ENCODE data around the gene TRMT11. TPM values are rescaled to one million over a fixed set of nuclear protein-coding genes. Genes with fewer than 3 reads are reported as not detected.

Gene TRMT11
- total and polyA plus RNA-seq, 2 of the 13 experiments (the other 11 are each of a cell fraction or from before 2014, with no cell fraction given), result 42.2 to 81.9 TPM

DNA sequence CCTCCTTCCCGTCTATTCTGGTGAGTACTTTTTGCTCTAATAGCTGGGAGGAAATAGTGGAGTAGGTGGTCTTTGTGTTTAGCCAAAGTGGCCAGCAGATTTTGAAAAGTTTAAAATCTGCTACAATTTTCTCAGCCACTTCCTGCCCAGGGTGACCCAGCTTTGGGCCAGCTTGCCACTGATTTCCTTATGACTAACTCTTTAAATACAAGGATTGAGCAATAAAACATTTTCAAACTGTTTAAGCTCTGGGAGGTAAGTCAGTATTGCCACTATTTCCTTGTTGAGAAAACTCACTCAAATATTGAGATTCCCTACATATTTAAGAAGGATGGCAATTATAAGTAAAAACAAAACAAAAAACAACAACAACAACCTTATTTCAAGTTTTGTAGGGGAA, 54.5 kb downstream of the TRMT11 start:
- no peak overlapping the region for H3K4me2 ChIP-seq (ENCODE audit: low read depth, low read length)
- DNase-seq (ENCODE audit: low spot score) (peak; percentile 24), FAIRE-seq (no peak), ATAC-seq (peak; percentile 43; the same call in 2 of the 3 replicates)
- POLR2A ChIA-PET, result no interaction called here
- WGBS (ENCODE audit: low lambda C conversion rate), result 91% methylated on average over 1 of the region's 1 CpG
- H3K79me2 ChIP-seq (ENCODE audit: insufficient read depth, low read length), result no peaks in the 10 kb centered on the region
- peaks cover 9 to 70% of the 10 kb centered on the region in 2 experiments for H3K36me3 ChIP-seq (replicated peaks in 1 of 2; ENCODE audit: control insufficient read depth in 1 of 2, insufficient read depth in 2 of 2, low read length in 2 of 2)
- no peak overlapping the region for H3K4me3 ChIP-seq (replicated peaks in 1 of 3; ENCODE audit: insufficient read depth in 1 of 3, low read depth in 2 of 3, low read length in 3 of 3)
- H2AFZ ChIP-seq (ENCODE audit: low read length), result no peak overlapping the region
- BruUV-seq (replicated peaks), result no TSS peak
- intact Hi-C loops (cut with micrococcal nuclease; ENCODE audit: unreplicated experiment), result no loop called here
- H4K20me1 ChIP-seq (ENCODE audit: insufficient read depth, low read length), result no peaks in the 10 kb centered on the region
- no peaks in the 10 kb centered on the region for H3K27me3 ChIP-seq (ENCODE audit: control insufficient read depth in 1 of 2, insufficient read depth in 2 of 2, low read length in 2 of 2)
- CTCF ChIA-PET (ENCODE audit: low intra/inter-chr PET ratio, low total read pairs), result no interaction called here
- H3K9me3 ChIP-seq (ENCODE audit: low read length), result no peaks in the 10 kb centered on the region
- no peak overlapping the region for H3K27ac ChIP-seq (ENCODE audit: extremely low read length, insufficient read depth, low read length)
- H3K4me1 ChIP-seq (ENCODE audit: insufficient read depth, low read length), result peaks cover 7% of the 10 kb centered on the region; the same call in 1 of the 2 replicates
- no peak overlapping the region for H3K9ac ChIP-seq (ENCODE audit: insufficient read depth, low read depth, low read length)
- in situ Hi-C loops (cut with HindIII; ENCODE audit: extremely low pct_ligation_motif_present, low pct_unique_long_range_greater_than_20kb), result loop anchor here (25.0 kb wide), 2 partner anchors 621 to 1071 kb away; partner anchors contain the start of gene RSPO3
- TF ChIP-seq SAFB2 (CRISPR knock-in tag; IDR thresholded peaks at IDR 0.05; ENCODE audit: borderline replicate concordance, low read depth), result no peak
- TF ChIP-seq SNRNP70 (IDR thresholded peaks at IDR 0.05; ENCODE audit: low read depth, low read length), result no peak
- no peak for TF ChIP-seq ZNF253 (CRISPR knock-in tag; IDR thresholded peaks at IDR 0.05; ENCODE audit: borderline replicate concordance)
- peak; percentile 45; the same call in 1 of the 2 replicates for TF ChIP-seq FOSL1 (CRISPR knock-in tag; IDR thresholded peaks at IDR 0.05; ENCODE audit: borderline replicate concordance)
- 0 out of 4 replicates have a peak, but pooled peaks of 1 of the 2 experiments have one; percentile 14 for TF ChIP-seq EP300 (IDR thresholded peaks at IDR 0.05; ENCODE audit: low read depth in 2 of 2, low read length in 2 of 2)
- no peak for TF ChIP-seq EP300 (CRISPR knock-in tag; IDR thresholded peaks at IDR 0.05; ENCODE audit: borderline replicate concordance)
- no peak for TF ChIP-seq ZNF761 (CRISPR knock-in tag; conservative IDR thresholded peaks at IDR 0.05)
- TF ChIP-seq, protein P1, sequence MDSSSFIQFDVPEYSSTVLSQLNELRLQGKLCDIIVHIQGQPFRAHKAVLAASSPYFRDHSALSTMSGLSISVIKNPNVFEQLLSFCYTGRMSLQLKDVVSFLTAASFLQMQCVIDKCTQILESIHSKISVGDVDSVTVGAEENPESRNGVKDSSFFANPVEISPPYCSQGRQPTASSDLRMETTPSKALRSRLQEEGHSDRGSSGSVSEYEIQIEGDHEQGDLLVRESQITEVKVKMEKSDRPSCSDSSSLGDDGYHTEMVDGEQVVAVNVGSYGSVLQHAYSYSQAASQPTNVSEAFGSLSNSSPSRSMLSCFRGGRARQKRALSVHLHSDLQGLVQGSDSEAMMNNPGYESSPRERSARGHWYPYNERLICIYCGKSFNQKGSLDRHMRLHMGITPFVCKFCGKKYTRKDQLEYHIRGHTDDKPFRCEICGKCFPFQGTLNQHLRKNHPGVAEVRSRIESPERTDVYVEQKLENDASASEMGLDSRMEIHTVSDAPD (CRISPR knock-in tag; IDR thresholded peaks at IDR 0.05), result no peak
- no peak for TF ChIP-seq TARDBP (CRISPR knock-in tag; IDR thresholded peaks at IDR 0.05)
- TF ChIP-seq CEBPB (IDR thresholded peaks at IDR 0.05; ENCODE audit: borderline replicate concordance, low read depth, low read length), result peak; percentile 89
- TF ChIP-seq RBM22 (optimal IDR thresholded peaks at IDR 0.05; ENCODE audit: low read length), result no peak
- TF ChIP-seq, protein P2, sequence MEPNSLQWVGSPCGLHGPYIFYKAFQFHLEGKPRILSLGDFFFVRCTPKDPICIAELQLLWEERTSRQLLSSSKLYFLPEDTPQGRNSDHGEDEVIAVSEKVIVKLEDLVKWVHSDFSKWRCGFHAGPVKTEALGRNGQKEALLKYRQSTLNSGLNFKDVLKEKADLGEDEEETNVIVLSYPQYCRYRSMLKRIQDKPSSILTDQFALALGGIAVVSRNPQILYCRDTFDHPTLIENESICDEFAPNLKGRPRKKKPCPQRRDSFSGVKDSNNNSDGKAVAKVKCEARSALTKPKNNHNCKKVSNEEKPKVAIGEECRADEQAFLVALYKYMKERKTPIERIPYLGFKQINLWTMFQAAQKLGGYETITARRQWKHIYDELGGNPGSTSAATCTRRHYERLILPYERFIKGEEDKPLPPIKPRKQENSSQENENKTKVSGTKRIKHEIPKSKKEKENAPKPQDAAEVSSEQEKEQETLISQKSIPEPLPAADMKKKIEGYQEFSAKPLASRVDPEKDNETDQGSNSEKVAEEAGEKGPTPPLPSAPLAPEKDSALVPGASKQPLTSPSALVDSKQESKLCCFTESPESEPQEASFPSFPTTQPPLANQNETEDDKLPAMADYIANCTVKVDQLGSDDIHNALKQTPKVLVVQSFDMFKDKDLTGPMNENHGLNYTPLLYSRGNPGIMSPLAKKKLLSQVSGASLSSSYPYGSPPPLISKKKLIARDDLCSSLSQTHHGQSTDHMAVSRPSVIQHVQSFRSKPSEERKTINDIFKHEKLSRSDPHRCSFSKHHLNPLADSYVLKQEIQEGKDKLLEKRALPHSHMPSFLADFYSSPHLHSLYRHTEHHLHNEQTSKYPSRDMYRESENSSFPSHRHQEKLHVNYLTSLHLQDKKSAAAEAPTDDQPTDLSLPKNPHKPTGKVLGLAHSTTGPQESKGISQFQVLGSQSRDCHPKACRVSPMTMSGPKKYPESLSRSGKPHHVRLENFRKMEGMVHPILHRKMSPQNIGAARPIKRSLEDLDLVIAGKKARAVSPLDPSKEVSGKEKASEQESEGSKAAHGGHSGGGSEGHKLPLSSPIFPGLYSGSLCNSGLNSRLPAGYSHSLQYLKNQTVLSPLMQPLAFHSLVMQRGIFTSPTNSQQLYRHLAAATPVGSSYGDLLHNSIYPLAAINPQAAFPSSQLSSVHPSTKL (CRISPR knock-in tag; IDR thresholded peaks at IDR 0.05), result 0 out of 2 replicates have a peak, but pooled peaks have one; percentile 14
- TF ChIP-seq FOXA3 (CRISPR knock-in tag; IDR thresholded peaks at IDR 0.05), result peak; percentile 23; the same call in 1 of the 2 replicates
- peak; percentile 81 for TF ChIP-seq FOSL2 (CRISPR knock-in tag; IDR thresholded peaks at IDR 0.05)

Measured in HepG2 (cell line).